K562 (cell line): Measurements from ENCODE around the gene CMBL. TPM values are rescaled to one million over a fixed set of nuclear protein-coding genes. Genes with fewer than 3 reads are reported as not detected.

Experiments used
- ARID2 ChIP-seq: fragments of 450-650 bp; IDR thresholded peaks from 2 replicates; pipeline ENCODE4 v1.6.1; 2017; ENCODE audit warnings: antibody characterized with exemption, mild to moderate bottlenecking
- DMBX1 ChIP-seq: fragments of 250-450 bp; sonication (Bioruptor Pico); IDR thresholded peaks from 2 replicates; pipeline ENCODE4 v1.8.0; 2022; ENCODE audit warnings: inconsistent platforms, mild to moderate bottlenecking, moderate library complexity, borderline replicate concordance
- ELF1 ChIP-seq: fragments of 200-800 bp; sonication (Bioruptor generic); IDR thresholded peaks from 2 replicates; pipeline ENCODE4 v1.6.1; 2016; ENCODE audit warnings: missing genetic modification characterization, missing compliant biosample characterization
- FOXJ2 ChIP-seq: fragments of 200-800 bp; sonication (Bioruptor generic); IDR thresholded peaks from 2 replicates; pipeline ENCODE4 v1.6.1; 2016; ENCODE audit warnings: missing genetic modification characterization, missing compliant biosample characterization
- GTF2F1 ChIP-seq: IDR thresholded peaks from 2 replicates; pipeline ENCODE4 v1.6.1; 2011; ENCODE audit warnings: low read depth, low read length, improper control_type of control experiment
- HDAC6 ChIP-seq: IDR thresholded peaks from 2 replicates; pipeline ENCODE4 v1.6.1; 2012; ENCODE audit warnings: low read depth, mild to moderate bottlenecking, control low read depth, inconsistent platforms, low read length, moderate library complexity
- HDGF ChIP-seq: fragments of 450-650 bp; IDR thresholded peaks from 2 replicates; pipeline ENCODE4 v1.6.1; 2016
- HMG20A ChIP-seq: fragments of 450-650 bp; formaldehyde crosslinking; conservative IDR thresholded peaks from 2 replicates; pipeline ENCODE4 v1.4.0; 2020; ENCODE audit warnings: mild to moderate bottlenecking, mixed read lengths
- HNRNPH1 ChIP-seq: fragments of 200-400 bp; formaldehyde crosslinking; optimal IDR thresholded peaks from 2 replicates; pipeline ENCODE3; 2017; ENCODE audit warnings: low read depth, mild to moderate bottlenecking, low read length, moderate library complexity
- MAFF ChIP-seq: IDR thresholded peaks from 2 replicates; pipeline ENCODE4 v1.6.1; 2012; ENCODE audit warnings: low read length, improper control_type of control experiment
- NFIC ChIP-seq: fragments of 450-650 bp; IDR thresholded peaks from 2 replicates; pipeline ENCODE4 v1.6.1; 2017; ENCODE audit warnings: mild to moderate bottlenecking, inconsistent platforms
- NRF1 ChIP-seq, 2 experiments: fragments of 450-650 bp; IDR thresholded peaks in 1 of 2; conservative IDR thresholded peaks in 1 of 2; 2 replicates each; pipeline ENCODE4 v1.6.1; 2014; ENCODE audit warnings: mild to moderate bottlenecking in 2 of 2
- POLR3A ChIP-seq: IDR thresholded peaks from 2 replicates; pipeline ENCODE4 v1.6.1; 2011; ENCODE audit warnings: borderline replicate concordance, mild to moderate bottlenecking, moderate library complexity; ENCODE audit not compliant: insufficient read length, insufficient read depth; ENCODE audit errors: extremely low read depth
- PRMT5 ChIP-seq: sonication (generic); formaldehyde crosslinking; IDR thresholded peaks from 2 replicates; pipeline ENCODE4 v1.5.0; 2020; ENCODE audit warnings: missing genetic modification reagents
- PURB ChIP-seq: sonication (generic); formaldehyde crosslinking; IDR thresholded peaks from 2 replicates; pipeline ENCODE4 v1.9.0; 2021; ENCODE audit warnings: low read depth, mild to moderate bottlenecking, missing genetic modification reagents
- TARDBP ChIP-seq: fragments of 450-650 bp; IDR thresholded peaks from 2 replicates; pipeline ENCODE4 v1.6.1; 2016
- ZBTB1 ChIP-seq: sonication (generic); formaldehyde crosslinking; IDR thresholded peaks from 2 replicates; pipeline ENCODE4 v1.8.1; 2023; ENCODE audit warnings: missing genetic modification reagents, low read depth, mild to moderate bottlenecking, borderline replicate concordance
- ZBTB8A ChIP-seq: fragments of 450-650 bp; IDR thresholded peaks from 2 replicates; pipeline ENCODE4 v1.6.1; 2018; ENCODE audit warnings: mild to moderate bottlenecking, moderate library complexity; ENCODE audit not compliant: partially characterized antibody
- ZC3H8 ChIP-seq: fragments of 450-650 bp; IDR thresholded peaks from 2 replicates; pipeline ENCODE4 v1.6.1; 2017
- ZFPM2 ChIP-seq: fragments of 250-450 bp; sonication (Bioruptor Pico); IDR thresholded peaks from 2 replicates; pipeline ENCODE4 v1.5.1; 2022; ENCODE audit warnings: mild to moderate bottlenecking
- ZNF165 ChIP-seq: fragments of 250-450 bp; sonication (Bioruptor Pico); IDR thresholded peaks from 2 replicates; pipeline ENCODE4 v1.4.0; 2020; ENCODE audit warnings: borderline replicate concordance
- ZNF253 ChIP-seq: fragments of 250-450 bp; sonication (Bioruptor Pico); conservative IDR thresholded peaks from 2 replicates; pipeline ENCODE4 v1.6.1; 2021; ENCODE audit warnings: mild to moderate bottlenecking
- ZNF584 ChIP-seq: fragments of 200-800 bp; sonication (Bioruptor generic); IDR thresholded peaks from 2 replicates; pipeline ENCODE4 v1.6.1; 2016; ENCODE audit warnings: low read depth, mild to moderate bottlenecking, missing genetic modification characterization, missing compliant biosample characterization
- polyA plus RNA-seq, 8 experiments: library from polyadenylated mRNA; depleted of rRNA in 4 of 8; stranded (reverse) in 5 of 8; unstranded in 3 of 8; fragments of >200 nt; fragmentation: Nextera tagmentation in 2 of 8; fragmentation: Illumina TruSeq in 1 of 8; extraction: Ambion mirVana in 2 of 8; extraction: Trizol in 1 of 8; gene quantifications; 2 replicates each; pipeline versions ENCODE4 v1.2.1 to v1.2.3, GENCODE V29; 2011 to 2014; ENCODE audit warnings: inconsistent platforms in 1 of 8, missing spikeins in 1 of 8
- total RNA-seq, 7 experiments: library from RNA; depleted of rRNA in 6 of 7; stranded (reverse); fragments of >200 nt in 6 of 7; fragmentation: Illumina TruSeq in 2 of 7; extraction: Trizol in 2 of 7; gene quantifications; 2 replicates each; pipeline versions ENCODE4 v1.2.1 to v1.2.3, GENCODE V29; 2011 to 2021; ENCODE audit warnings: low replicate concordance in 1 of 7
- TF ChIP-seq, protein P1 (sequence below): fragments of 250-450 bp; sonication (Bioruptor Pico); IDR thresholded peaks from 2 replicates; pipeline ENCODE4 v1.4.0; 2020; ENCODE audit warnings: borderline replicate concordance
- TF ChIP-seq, protein P2 (sequence below): fragments of 250-450 bp; sonication (Bioruptor Pico); IDR thresholded peaks from 2 replicates; pipeline ENCODE4 v1.8.0; 2021; ENCODE audit warnings: moderate library complexity, mild to moderate bottlenecking, inconsistent platforms
- TF ChIP-seq, protein P3 (sequence below): conservative IDR thresholded peaks from 2 replicates; pipeline ENCODE4 v1.6.1; 2011; ENCODE audit warnings: low read depth, mild to moderate bottlenecking, low read length; ENCODE audit not compliant: control insufficient read depth
- TF ChIP-seq, protein P4 (sequence below): fragments of 250-450 bp; sonication (Bioruptor Pico); IDR thresholded peaks from 2 replicates; pipeline ENCODE4 v1.8.0; 2022; ENCODE audit warnings: inconsistent platforms, mild to moderate bottlenecking, moderate library complexity, borderline replicate concordance

Gene CMBL
- total and polyA plus RNA-seq, 9 of the 15 experiments (the other 6 are each of a cell fraction or from before 2014, with no cell fraction given) = 22.6 to 192 (median 71.1) TPM

DNA sequence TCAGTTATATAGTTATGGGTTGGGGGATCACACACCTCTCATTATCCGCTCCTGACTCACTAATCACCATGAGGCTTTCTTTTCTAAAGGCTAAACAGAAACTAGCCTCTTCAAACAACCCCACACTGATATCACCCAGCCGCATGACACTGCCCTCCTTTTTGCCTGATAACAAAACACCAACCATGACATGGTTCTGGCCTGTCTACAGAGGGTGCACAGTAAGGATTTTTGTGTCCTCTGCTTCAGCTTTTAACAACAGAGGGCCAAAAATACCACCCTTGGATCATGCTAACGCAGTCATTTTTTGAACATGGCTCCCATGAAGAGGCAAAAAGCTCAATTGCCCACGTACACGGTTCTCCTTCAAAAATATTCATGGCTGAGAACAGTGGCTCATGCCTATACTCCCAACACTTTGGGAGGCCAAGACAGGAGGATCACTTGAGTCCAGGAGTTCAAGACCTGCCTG lies 4.0 kb downstream of the CMBL start (continued):
- no peak for TF ChIP-seq PURB (CRISPR knock-in tag)
- TF ChIP-seq ZNF584 = peak; percentile 88; the same call in 1 of the 2 replicates
- no peak for TF ChIP-seq HDAC6
- TF ChIP-seq ZNF165 (CRISPR knock-in tag) = peak; percentile 89
- TF ChIP-seq, protein P1, sequence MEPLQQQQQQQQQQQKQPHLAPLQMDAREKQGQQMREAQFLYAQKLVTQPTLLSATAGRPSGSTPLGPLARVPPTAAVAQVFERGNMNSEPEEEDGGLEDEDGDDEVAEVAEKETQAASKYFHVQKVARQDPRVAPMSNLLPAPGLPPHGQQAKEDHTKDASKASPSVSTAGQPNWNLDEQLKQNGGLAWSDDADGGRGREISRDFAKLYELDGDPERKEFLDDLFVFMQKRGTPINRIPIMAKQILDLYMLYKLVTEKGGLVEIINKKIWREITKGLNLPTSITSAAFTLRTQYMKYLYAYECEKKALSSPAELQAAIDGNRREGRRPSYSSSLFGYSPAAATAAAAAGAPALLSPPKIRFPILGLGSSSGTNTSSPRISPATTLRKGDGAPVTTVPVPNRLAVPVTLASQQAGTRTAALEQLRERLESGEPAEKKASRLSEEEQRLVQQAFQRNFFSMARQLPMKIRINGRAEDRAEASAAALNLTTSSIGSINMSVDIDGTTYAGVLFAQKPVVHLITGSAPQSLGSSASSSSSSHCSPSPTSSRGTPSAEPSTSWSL = peak; percentile 71; the same call in 1 of the 2 replicates
- TF ChIP-seq HMG20A (CRISPR knock-in tag) = 0 out of 2 replicates have a peak, but pooled peaks have one; percentile 67
- TF ChIP-seq HDGF = no peak
- TF ChIP-seq ZFPM2 = no peak
- peak; percentile 98 for TF ChIP-seq DMBX1
- TF ChIP-seq ARID2 = no peak
- TF ChIP-seq NRF1 (conservative IDR thresholded peaks at IDR 0.05 in 1 of 2, IDR thresholded peaks at IDR 0.05 in 1 of 2) = 0 out of 4 replicates have a peak, but pooled peaks of 1 of the 2 experiments have one; percentile 9
- no peak for TF ChIP-seq ELF1
- TF ChIP-seq, protein P2, sequence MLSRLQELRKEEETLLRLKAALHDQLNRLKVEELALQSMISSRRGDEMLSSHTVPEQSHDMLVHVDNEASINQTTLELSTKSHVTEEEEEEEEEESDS (CRISPR knock-in tag) = no peak
- TF ChIP-seq, protein P3, sequence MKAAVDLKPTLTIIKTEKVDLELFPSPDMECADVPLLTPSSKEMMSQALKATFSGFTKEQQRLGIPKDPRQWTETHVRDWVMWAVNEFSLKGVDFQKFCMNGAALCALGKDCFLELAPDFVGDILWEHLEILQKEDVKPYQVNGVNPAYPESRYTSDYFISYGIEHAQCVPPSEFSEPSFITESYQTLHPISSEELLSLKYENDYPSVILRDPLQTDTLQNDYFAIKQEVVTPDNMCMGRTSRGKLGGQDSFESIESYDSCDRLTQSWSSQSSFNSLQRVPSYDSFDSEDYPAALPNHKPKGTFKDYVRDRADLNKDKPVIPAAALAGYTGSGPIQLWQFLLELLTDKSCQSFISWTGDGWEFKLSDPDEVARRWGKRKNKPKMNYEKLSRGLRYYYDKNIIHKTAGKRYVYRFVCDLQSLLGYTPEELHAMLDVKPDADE = no peak
- no peak for TF ChIP-seq TARDBP
- TF ChIP-seq ZNF253 = no peak
- 0 out of 2 replicates have a peak, but pooled peaks have one; percentile 50 for TF ChIP-seq FOXJ2 (tag)
- TF ChIP-seq, protein P4, sequence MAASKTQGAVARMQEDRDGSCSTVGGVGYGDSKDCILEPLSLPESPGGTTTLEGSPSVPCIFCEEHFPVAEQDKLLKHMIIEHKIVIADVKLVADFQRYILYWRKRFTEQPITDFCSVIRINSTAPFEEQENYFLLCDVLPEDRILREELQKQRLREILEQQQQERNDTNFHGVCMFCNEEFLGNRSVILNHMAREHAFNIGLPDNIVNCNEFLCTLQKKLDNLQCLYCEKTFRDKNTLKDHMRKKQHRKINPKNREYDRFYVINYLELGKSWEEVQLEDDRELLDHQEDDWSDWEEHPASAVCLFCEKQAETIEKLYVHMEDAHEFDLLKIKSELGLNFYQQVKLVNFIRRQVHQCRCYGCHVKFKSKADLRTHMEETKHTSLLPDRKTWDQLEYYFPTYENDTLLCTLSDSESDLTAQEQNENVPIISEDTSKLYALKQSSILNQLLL = no peak
- no peak for TF ChIP-seq GTF2F1
- TF ChIP-seq ZBTB8A = no peak
- TF ChIP-seq MAFF = peak; percentile 61
- no peak for TF ChIP-seq NFIC
- no peak for TF ChIP-seq PRMT5 (CRISPR knock-in tag)
- no peak for TF ChIP-seq HNRNPH1
- 0 out of 2 replicates have a peak, but pooled peaks have one; percentile 55 for TF ChIP-seq ZC3H8
- no peak for TF ChIP-seq ZBTB1
- no peak for TF ChIP-seq POLR3A
